Right lobe of liver (tissue), 6 donors: Measurements from ENCODE around the gene DENND2A. TPM values are rescaled to one million over a fixed set of nuclear protein-coding genes. Genes with fewer than 3 reads are reported as not detected.

Experiments used
- ATAC-seq, 4 donors: fragments of 200-7000 bp; cut with Tn5 transposase; one replicate each; pipeline ENCODE4 v1.9.1; 2020; ENCODE audit warnings: mild to moderate bottlenecking in 4 of 4, moderate library complexity in 4 of 4
- DNase-seq, 3 donors: peaks; one replicate each; pipeline ENCODE4 v3.0.0-alpha.2; 2020
- H3K27ac ChIP-seq, 3 donors: fragments of 200-600 bp; one replicate each; pipeline ENCODE4 v1.8.0; 2022
- H3K27me3 ChIP-seq, 2 donors: fragments of 200-600 bp; one replicate each; pipeline ENCODE4 v1.8.0; 2022
- H3K36me3 ChIP-seq, 4 donors: fragments of 200-600 bp; sonication (generic) in 1 of 4; one replicate each; pipeline versions ENCODE4 v1.5.1 to v1.8.0; 2017 to 2022; ENCODE audit warnings: control low read depth in 1 of 4
- H3K4me1 ChIP-seq, 4 donors: fragments of 200-600 bp; sonication (generic) in 1 of 4; one replicate each; pipeline versions ENCODE4 v1.5.1 to v1.8.0; 2017 to 2022; ENCODE audit warnings: control low read depth in 1 of 4
- H3K4me3 ChIP-seq, 3 donors: fragments of 200-600 bp; one replicate each; pipeline ENCODE4 v1.8.0; 2022
- H3K9me3 ChIP-seq, 4 donors: fragments of 200-600 bp; sonication (generic) in 1 of 4; one replicate each; pipeline versions ENCODE4 v1.5.1 to v1.8.0; 2017 to 2022; ENCODE audit warnings: control low read depth in 1 of 4
- CTCF ChIP-seq, 4 donors: fragments of 200-600 bp in 3 of 4; fragments of 450-650 bp in 1 of 4; IDR thresholded peaks; one replicate each; pipeline versions ENCODE4 v1.5.1 to v1.8.0; 2016 to 2022; ENCODE audit warnings: antibody characterized with exemption in 4 of 4, mild to moderate bottlenecking in 2 of 4
- POLR2A ChIP-seq: fragments of 450-650 bp; IDR thresholded peaks from one replicate; pipeline ENCODE4 v1.6.1; 2017; ENCODE audit warnings: antibody characterized with exemption, mild to moderate bottlenecking
- WGBS: methylation state at CpG from one replicate; pipeline ENCODE4 v1.1.6; 2018; ENCODE audit warnings: low coverage, low lambda C conversion rate; ENCODE audit not compliant: insufficient coverage; ENCODE audit errors: missing lambda C conversion rate; 5-methylcytosine and 5-hydroxymethylcytosine counted together
- intact Hi-C, 2 donors: fragments of 100-400 bp; cut with DNase I; formaldehyde crosslinking; loops; one replicate each; pipeline versions ENCODE4 v1.11.2 to v1.14.1; 2022
- total RNA-seq, 6 experiments: library from RNA; depleted of rRNA in 2 of 6; stranded (reverse); fragments of >200 nt in 2 of 6; fragmentation: NEBNext Ultra II Directional in 3 of 6; extraction: Animal tissue kit (Norgen Biotek cat#: 25700) in 3 of 6; gene quantifications; one replicate each; pipeline versions ENCODE4 v1.1.0 to v1.2.4, GENCODE V29; 2016 to 2023
- donor health status: DM: no; HTN: yes; CAD: no.
- donor health status: DM: no; HTN: no; CAD: no.
- donor health status: DM: no; HTN: no; CAD: no.
- donor health status: DM: no; HTN: yes; CAD: no.
- donor health status: DM: no; HTN: yes; CAD: no.

Gene DENND2A
- total RNA-seq, 6 experiments from 2014 or later = 1.4 to 3.6 (median 2.4) TPM

- TF ChIP-seq CTCF (IDR thresholded peaks at IDR 0.05) (no peak), POLR2A (no peak)
- Histone ChIP-seq H3K27me3 (no peaks in the 10 kb centered on the region), H3K36me3 (no peaks in the 10 kb centered on the region), H3K27ac (no peak overlapping the region), H3K4me3 (no peak overlapping the region), H3K4me1 (no peaks in the 10 kb centered on the region), H3K9me3 (no peaks in the 10 kb centered on the region)
- DNase-seq (no peak), ATAC-seq (no peak)
- intact Hi-C loops = no loop called here
- WGBS = 80% methylated on average over 7 of the region's 7 CpGs
Measured at GRCh38 chr7:140604076-140604475, 36.5 kb downstream of the DENND2A start.

- no peaks in the 10 kb centered on the region for H3K4me1 ChIP-seq
- no peak for DNase-seq
- no peaks in the 10 kb centered on the region for H3K27me3 ChIP-seq
- H3K36me3 ChIP-seq = no peaks in the 10 kb centered on the region
- H3K27ac ChIP-seq = no peak overlapping the region
- no peak overlapping the region for H3K4me3 ChIP-seq
- intact Hi-C loops = no loop called here
- no peak for TF ChIP-seq CTCF (IDR thresholded peaks at IDR 0.05)
- TF ChIP-seq POLR2A = no peak
- no peaks in the 10 kb centered on the region for H3K9me3 ChIP-seq
- ATAC-seq = no peak
- 72% methylated on average over 15 of the region's 21 CpGs for WGBS
Measured at GRCh38 chr7:140601566-140602174, 38.9 kb downstream of the DENND2A start.

GRCh38 chr7:140600341-140600740, 40.3 kb downstream of the DENND2A start:
- DNase-seq = no peak
- intact Hi-C loops = no loop called here
- WGBS = 83% methylated on average over 3 of the region's 3 CpGs
- Histone ChIP-seq H3K27me3 (no peaks in the 10 kb centered on the region), H3K4me1 (no peaks in the 10 kb centered on the region), H3K4me3 (no peak overlapping the region), H3K27ac (no peak overlapping the region), H3K36me3 (no peaks in the 10 kb centered on the region), H3K9me3 (no peaks in the 10 kb centered on the region)
- ATAC-seq = no peak
- TF ChIP-seq CTCF (IDR thresholded peaks at IDR 0.05) = no peak
- TF ChIP-seq POLR2A = no peak

DNA sequence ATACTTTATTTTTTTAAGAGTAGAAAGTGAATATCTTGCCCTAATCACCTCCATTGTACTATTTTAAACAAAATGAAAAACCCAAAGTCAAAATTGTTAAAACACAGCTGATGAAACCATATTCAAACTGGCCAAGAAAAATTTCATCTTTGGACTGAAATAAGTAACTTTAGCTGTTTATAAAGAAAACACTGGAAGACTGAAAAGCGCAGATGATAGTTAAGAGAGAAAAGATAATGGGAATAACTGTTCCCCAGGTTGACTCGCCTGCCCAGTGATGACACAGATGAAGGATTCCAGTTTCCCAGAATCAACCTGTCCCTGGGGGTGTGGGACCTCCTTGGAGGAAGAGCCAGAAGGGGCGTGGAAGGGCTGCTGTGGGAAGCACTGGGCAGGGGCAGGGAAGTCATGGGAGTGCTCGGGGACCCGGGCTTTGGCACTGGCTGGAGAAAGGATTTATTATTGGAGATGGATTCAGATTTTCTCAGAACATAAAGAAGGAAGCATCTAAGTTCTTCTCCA, 43.1 kb downstream of the DENND2A start:
- intact Hi-C loops = no loop called here
- TF ChIP-seq POLR2A = no peak
- TF ChIP-seq CTCF (IDR thresholded peaks at IDR 0.05) = no peak
- Histone ChIP-seq H3K36me3 (no peaks in the 10 kb centered on the region), H3K9me3 (no peaks in the 10 kb centered on the region), H3K27me3 (no peaks in the 10 kb centered on the region), H3K4me3 (no peak overlapping the region), H3K27ac (no peak overlapping the region), H3K4me1 (no peaks in the 10 kb centered on the region)
- WGBS = 46% methylated on average over 5 of the region's 5 CpGs
- ATAC-seq (no peak), DNase-seq (no peak)
